ENCODE measurements around the gene DOCK4. TPM values are rescaled to one million over a fixed set of nuclear protein-coding genes. Genes with fewer than 3 reads are reported as not detected.

Gene DOCK4
- total RNA-seq, 1 donor from 2014 or later, result 10.6 TPM

DNA sequence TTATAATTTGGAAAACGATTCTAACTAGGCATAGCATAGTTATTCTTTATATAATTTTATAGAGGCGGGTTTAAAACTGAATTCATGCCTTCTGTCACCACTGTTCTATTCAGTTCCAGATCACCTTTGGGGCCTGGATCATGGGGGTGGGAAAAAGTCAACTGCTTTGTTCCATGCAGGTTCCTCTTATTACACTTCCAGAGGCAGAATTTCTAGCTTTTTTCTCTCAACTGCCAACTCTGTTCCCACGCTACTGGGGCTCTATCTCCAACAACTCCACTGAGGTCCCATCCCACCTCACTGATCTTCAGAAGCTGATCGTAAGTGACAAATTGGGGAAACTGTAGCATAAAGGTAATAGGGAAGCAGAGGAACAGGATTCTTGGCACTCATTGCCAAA, 360.3 kb downstream of the DOCK4 start:
- DNase-seq (ENCODE audit: low read depth), result no peak
- TF ChIP-seq, protein P1, sequence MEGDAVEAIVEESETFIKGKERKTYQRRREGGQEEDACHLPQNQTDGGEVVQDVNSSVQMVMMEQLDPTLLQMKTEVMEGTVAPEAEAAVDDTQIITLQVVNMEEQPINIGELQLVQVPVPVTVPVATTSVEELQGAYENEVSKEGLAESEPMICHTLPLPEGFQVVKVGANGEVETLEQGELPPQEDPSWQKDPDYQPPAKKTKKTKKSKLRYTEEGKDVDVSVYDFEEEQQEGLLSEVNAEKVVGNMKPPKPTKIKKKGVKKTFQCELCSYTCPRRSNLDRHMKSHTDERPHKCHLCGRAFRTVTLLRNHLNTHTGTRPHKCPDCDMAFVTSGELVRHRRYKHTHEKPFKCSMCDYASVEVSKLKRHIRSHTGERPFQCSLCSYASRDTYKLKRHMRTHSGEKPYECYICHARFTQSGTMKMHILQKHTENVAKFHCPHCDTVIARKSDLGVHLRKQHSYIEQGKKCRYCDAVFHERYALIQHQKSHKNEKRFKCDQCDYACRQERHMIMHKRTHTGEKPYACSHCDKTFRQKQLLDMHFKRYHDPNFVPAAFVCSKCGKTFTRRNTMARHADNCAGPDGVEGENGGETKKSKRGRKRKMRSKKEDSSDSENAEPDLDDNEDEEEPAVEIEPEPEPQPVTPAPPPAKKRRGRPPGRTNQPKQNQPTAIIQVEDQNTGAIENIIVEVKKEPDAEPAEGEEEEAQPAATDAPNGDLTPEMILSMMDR (conservative IDR thresholded peaks at IDR 0.05; ENCODE audit: low read depth, low read length), result no peak

DNA sequence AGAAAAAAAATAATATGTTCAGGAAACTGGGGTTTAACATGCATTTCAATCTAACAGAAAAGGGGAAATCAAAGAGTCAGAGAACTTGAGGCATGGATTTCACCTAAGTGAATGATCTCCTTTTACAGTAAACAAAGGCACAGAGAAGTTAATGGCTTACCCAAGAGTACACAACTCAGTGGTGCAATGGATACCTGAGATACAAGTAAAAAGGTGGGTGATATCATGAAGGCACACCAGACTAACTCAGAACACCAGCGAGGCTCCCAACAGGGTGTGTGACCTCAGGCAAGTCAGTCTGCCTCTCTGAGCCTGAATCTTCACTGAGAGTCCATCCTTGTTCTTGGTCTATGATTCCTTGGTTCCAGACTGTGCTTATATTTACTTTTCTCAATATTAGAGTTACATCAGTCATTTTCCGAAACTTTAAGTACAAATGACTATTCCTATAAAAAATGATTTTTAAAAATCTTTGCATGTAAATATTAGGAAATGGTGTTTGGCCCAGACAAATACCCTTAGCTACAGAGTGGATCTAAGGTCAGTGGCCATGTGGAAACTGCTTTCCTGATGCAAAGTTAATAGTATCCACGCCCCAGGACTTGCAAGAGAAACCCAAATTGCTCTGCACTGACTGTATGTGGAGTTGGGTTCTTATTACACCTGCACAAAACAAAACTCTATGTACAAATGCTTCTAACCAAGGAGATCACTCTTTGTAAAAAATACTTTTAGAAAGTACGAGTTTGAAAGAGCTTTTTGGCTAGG, 361.1 kb downstream of the DOCK4 start:
- DNase-seq (ENCODE audit: low read depth), result no peak
- TF ChIP-seq, protein P1 (conservative IDR thresholded peaks at IDR 0.05; ENCODE audit: low read depth, low read length), result no peak

More for the DNA sequence above, 360.3 kb downstream of the DOCK4 start:
- no peak overlapping the region for H3K4me3 ChIP-seq (ENCODE audit: low read depth, low read length)

DNA sequence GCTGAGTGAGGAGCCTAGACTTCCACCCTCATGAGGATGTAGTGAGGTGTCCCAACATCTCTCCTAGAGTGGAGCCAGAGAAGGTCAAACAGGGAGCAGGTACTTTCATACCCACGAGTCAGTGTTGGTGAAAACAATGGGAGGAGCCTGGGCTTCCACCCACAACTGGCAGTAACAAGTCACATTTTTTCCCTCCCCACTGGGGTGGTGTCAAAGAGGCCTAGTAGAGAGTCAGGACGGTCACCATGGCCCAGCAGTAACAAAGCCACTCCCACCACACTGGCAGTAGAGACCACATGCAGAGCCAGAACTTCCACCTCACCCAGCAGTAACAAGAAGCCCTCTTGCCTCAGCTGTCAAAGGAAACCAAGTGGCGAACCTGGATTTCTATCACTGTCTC, 363.7 kb downstream of the DOCK4 start:
- TF ChIP-seq, protein P1 (conservative IDR thresholded peaks at IDR 0.05; ENCODE audit: low read depth, low read length), result no peak
- DNase-seq (ENCODE audit: low read depth), result no peak
- no peak overlapping the region for H3K4me3 ChIP-seq (ENCODE audit: low read depth, low read length)

More for the DNA sequence above, 361.1 kb downstream of the DOCK4 start:
- no peak overlapping the region for H3K4me3 ChIP-seq (ENCODE audit: low read depth, low read length)

DNA sequence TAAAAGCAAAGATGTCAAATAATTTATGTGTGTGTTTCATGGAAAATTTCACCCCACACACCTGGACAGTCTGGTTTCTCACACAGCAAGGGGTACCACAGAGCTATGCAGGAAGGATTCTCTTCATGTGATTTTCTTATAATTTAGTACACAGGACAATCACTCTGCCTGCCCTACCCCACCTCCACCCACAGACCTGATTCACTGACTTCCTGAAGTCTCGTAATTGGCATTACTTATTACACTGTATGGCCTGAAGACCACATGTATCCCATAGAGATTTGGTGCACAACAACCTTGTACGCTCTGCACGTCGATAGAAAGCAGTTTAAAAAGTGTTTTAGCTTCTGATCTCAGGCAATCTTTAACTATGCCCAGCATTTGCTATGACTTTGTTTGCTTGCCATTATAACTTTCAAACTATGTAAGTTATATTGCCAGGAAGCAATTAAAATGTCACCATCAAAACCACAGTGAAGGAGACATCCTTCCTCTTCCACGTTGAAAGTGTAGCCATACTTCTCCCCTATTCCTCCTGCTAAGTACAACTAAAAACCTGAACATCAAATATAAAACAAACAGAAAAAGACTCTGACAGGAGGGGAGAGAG, 364.5 kb downstream of the DOCK4 start:
- TF ChIP-seq, protein P1 (conservative IDR thresholded peaks at IDR 0.05; ENCODE audit: low read depth, low read length), result no peak
- no peak for DNase-seq (ENCODE audit: low read depth)
- H3K4me3 ChIP-seq (ENCODE audit: low read depth, low read length), result no peak overlapping the region

DNA sequence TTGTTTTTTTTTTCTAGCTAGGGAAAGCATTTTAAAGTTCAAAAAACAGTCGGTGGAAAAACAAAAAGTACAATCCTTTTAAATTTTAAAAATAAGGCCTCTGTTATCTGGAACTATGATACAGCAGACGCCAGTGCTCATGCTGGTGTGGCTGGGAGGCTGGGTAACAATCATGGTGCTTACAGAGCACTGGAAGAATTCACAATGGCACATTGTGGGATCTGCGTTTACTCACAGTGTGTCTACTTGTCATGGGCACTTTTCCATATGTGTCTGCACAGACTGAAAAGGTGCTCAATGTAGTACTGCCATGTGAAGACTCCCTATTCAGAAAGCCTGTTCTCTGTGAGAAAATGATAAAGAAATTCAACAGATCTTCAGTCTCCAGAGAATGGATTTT, 365.7 kb downstream of the DOCK4 start:
- H3K4me3 ChIP-seq (ENCODE audit: low read depth, low read length), result no peak overlapping the region
- no peak for DNase-seq (ENCODE audit: low read depth)
- TF ChIP-seq, protein P1 (conservative IDR thresholded peaks at IDR 0.05; ENCODE audit: low read depth, low read length), result no peak

DNA sequence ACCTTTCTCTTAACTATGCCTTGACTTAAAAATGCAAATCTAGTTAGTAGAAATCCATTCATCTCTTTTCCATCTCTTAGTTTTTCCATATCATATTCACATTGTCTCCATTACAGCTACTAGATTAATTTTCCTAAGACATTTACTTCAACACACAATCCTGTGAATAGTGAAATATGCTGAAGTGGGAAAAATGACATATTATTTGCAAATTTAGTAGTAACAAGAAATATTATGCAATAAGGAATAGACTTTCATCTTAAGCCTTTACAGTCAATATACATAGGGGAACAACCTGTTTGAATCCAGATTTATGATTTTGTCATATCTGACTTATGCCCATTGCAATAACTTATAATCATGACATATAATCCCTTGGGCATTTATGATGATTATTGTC, 366.9 kb downstream of the DOCK4 start:
- DNase-seq (ENCODE audit: low read depth), result no peak
- H3K4me3 ChIP-seq (ENCODE audit: low read depth, low read length), result no peak overlapping the region
- TF ChIP-seq, protein P1 (conservative IDR thresholded peaks at IDR 0.05; ENCODE audit: low read depth, low read length), result no peak
